ENCODE measurements around the gene SLC25A43.
A peak's percentile ranks its signal among the peaks of the same experiment; 100 is the strongest.
"Not testable (repeated sequence)": the region's sequence is repeated elsewhere in the genome, so short reads cannot be mapped to it uniquely, and the experiment has no call there.

The SLC25A43 gene

GRCh38 chrX:119410027-119410819 is 11.1 kb downstream of the SLC25A43 start:
- DNase-seq, result no peak

GRCh38 chrX:119410854-119411253 is 11.7 kb downstream of the SLC25A43 start:
- DNase-seq, result no peak

DNA sequence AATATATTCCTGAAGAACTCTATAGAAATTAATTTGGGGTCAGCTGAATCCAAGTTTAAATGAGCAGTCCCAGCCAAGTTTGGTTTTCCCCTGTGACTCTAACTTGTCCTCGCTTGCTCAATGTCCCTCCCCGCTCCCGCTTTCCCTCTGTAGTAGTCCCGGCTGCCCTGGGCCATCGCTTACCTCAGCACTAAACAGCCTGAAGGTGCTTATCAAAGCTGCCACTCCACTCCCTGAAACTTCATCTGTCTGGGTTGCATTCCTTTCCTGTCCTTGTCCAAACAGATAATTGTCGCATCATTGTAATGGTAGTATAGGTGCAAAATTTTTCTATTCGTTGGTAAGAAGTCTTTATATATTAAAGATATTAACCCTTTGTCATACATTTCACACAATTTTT is 12.8 kb downstream of the SLC25A43 start:
- DNase-seq, result no peak

DNA sequence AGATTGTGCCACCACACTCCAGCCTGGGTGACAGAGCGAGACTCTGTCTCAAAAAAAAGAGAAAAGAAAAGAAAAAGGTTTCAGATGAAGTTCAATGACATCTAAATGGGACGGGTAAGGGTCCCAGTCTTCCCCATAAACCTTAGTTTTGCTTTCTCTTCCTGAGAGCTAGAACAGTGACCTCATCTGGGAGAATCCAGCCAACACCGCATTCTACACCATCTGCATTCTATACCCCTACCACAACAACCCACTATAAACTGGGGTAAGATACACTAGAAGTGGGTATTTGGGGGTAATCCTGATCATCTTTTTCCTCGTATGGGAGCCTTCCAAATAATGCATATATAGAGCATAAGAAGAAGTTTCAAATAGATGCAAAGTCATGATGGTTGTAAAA is 18.2 kb downstream of the SLC25A43 start:
- DNase-seq, result no peak

- DNase-seq, result no peak
These were observed 18.7 kb downstream of the SLC25A43 start for GRCh38 chrX:119417842-119418241.

DNA sequence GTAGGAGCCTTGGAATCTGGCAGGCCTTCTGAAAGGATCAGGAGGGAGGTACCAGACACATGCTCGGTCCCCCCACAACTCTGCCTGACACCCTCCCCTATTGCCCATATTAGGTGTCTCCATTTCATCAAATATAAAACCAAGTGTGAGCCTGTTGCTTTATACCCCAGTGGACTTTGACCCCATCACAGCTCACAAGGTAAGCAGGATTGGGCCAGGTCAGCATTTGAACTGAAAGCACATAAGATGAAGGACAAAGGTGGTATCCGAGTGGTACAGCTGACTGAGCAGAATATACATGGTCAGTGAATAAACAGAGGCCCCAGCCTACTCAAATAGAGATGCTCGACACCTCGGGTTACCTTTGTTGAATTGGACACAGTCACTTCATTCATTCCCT is 20.0 kb downstream of the SLC25A43 start:
- DNase-seq, result no peak

DNA sequence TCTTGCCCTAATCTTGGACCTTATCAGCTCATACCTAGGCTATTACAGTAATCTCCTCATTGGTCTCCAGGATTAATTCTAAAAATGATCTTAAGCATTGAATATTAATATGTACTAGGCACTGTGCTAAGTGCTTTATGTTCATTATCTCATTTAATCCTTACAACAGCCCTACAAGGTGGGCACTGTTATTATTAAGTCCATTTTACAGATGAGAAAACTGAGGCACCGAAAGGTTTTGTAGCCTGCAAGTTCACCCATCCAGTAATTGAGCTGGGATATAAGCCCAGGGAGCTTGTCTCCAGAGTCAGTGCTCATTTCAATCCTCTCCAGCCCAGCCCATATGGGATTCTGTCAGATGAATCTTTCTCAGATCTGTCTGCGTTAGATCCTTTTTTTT is 20.8 kb downstream of the SLC25A43 start:
- no peak for DNase-seq

GRCh38 chrX:119421016-119421705 is 22.0 kb downstream of the SLC25A43 start:
- DNase-seq, result no peak

GRCh38 chrX:119423631-119424030 is 24.5 kb downstream of the SLC25A43 start:
- DNase-seq, result no peak

DNA sequence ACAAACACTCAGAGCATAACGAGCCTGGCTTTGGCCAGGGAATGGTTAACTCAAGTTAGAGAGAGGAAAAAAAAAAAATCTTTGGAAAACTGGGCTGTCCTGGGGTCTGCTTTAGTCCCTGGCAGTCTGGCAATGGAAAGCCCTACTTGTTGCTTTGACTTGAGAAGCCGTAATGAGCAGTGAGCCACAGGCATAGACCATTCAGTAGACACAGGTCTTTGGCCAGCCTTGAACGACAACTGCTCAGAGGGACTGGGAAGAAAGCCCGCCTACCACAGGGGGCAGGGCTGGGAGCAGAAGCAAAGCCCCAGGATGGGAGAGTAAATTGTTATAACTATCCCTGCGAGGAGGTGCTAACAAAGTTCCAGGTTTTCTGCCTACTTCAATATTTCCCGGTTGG is 25.9 kb downstream of the SLC25A43 start:
- no peak for DNase-seq

- DNase-seq, result no peak
These were observed 28.1 kb downstream of the SLC25A43 start for GRCh38 chrX:119427024-119427794.

GRCh38 chrX:119427795-119428185 is 28.7 kb downstream of the SLC25A43 start:
- DNase-seq, result no peak

DNA sequence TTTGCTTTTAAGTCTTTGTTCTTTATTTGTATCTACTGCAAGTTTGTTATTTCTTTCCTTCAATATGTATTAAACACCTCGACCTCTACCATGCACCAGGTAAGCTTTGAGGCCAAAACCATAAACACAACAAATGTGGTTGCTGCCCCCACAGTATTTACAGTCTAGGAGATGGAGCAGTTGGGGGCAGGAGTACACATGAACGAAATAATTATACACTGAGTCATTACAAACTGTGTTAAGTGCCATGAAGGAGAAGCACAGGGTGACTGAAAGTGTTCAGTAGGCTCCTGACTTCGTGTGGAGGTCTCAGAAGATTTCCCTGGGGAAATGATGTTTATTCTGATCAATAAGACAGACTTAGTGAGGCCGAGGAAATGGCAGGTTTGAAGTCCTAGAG is 30.3 kb downstream of the SLC25A43 start:
- no peak for DNase-seq

DNA sequence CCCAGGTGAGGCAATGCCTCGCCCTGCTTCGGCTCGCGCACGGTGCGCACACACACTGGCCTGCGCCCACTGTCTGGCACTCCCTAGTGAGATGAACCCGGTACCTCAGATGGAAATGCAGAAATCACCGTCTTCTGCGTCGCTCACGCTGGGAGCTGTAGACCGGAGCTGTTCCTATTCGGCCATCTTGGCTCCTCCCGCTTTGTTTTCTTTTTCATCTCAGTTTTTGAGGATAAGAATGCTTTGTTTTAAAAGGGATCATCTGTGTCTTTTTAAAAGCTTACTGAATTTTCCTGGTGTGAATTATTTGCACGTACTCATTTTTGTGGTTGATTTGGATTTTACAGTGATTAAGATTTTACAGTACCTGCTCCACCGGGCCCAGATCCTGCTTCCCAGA is 42.2 kb downstream of the SLC25A43 start:
- not testable (repeated sequence) for DNase-seq

GRCh38 chrX:119442286-119442685 is 43.1 kb downstream of the SLC25A43 start:
- DNase-seq, result no peak

- DNase-seq, result no peak
These were observed 54.1 kb downstream of the SLC25A43 start for GRCh38 chrX:119453202-119453601.

GRCh38 chrX:119455264-119455663 is 56.1 kb downstream of the SLC25A43 start:
- no peak for DNase-seq

- no peak for DNase-seq
These were observed 60.0 kb downstream of the SLC25A43 start for GRCh38 chrX:119459181-119459580.

- no peak for DNase-seq
These were observed 66.4 kb downstream of the SLC25A43 start for GRCh38 chrX:119465555-119465954.

- no peak for DNase-seq
These were observed 67.8 kb downstream of the SLC25A43 start for GRCh38 chrX:119466970-119467369.

GRCh38 chrX:119467433-119467832 is 68.3 kb downstream of the SLC25A43 start:
- DNase-seq, result no peak

GRCh38 chrX:119467842-119468550 is 68.9 kb downstream of the SLC25A43 start, which contains the start of gene SLC25A5:
TSS of gene SLC25A5 (plus strand) at chrX:119468444. CDS start at chrX:119468516, 72 bp downstream.
- DNase-seq, result peak; percentile 85
